DMS53 treated with DMSO at 0.1 percent for 48 hours (cell line): ENCODE data around the gene NEAT1.
"Not testable (repeated sequence)": the region's sequence is repeated elsewhere in the genome, so short reads cannot be mapped to it uniquely, and the experiment has no call there.

Experiments used
- DNase-seq: peaks from one replicate; lab custom pipeline; 2025; ENCODE audit not compliant: unreplicated experiment; lab: John Stamatoyannopoulos, UW

NEAT1 gene

GRCh38 chr11:65404638-65405339, 17.8 kb upstream of the NEAT1 start:
- no peak for DNase-seq

- no peak for DNase-seq
Measured at GRCh38 chr11:65410936-65411680, 11.5 kb upstream of the NEAT1 start.

DNA sequence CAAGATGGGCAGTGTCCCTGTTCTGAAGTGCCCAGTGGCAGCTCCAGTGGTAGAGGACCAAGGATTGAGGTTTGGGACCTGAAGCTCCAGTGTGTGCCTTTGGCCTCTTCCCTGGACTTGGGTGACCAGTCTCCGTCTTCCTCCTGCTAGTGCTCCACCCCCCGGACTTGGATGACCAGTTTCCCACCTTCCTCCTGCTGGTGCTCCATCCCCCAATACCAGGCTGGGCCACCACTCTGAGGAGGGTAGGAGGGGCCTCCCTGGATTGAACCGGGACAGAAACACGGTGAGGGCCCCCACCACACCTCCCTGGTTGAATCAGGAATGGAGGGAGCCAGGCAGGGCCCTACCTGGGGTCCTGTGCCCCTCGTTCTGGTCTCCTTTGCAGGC, 10.9 kb upstream of the NEAT1 start:
- DNase-seq: no peak

GRCh38 chr11:65412271-65413076, 10.1 kb upstream of the NEAT1 start:
- DNase-seq: no peak

- not testable (repeated sequence) for DNase-seq
Measured at GRCh38 chr11:65413077-65413664, 9.4 kb upstream of the NEAT1 start.

- peak; percentile 74 for DNase-seq
Measured at GRCh38 chr11:65414776-65415498, 7.7 kb upstream of the NEAT1 start.

DNA sequence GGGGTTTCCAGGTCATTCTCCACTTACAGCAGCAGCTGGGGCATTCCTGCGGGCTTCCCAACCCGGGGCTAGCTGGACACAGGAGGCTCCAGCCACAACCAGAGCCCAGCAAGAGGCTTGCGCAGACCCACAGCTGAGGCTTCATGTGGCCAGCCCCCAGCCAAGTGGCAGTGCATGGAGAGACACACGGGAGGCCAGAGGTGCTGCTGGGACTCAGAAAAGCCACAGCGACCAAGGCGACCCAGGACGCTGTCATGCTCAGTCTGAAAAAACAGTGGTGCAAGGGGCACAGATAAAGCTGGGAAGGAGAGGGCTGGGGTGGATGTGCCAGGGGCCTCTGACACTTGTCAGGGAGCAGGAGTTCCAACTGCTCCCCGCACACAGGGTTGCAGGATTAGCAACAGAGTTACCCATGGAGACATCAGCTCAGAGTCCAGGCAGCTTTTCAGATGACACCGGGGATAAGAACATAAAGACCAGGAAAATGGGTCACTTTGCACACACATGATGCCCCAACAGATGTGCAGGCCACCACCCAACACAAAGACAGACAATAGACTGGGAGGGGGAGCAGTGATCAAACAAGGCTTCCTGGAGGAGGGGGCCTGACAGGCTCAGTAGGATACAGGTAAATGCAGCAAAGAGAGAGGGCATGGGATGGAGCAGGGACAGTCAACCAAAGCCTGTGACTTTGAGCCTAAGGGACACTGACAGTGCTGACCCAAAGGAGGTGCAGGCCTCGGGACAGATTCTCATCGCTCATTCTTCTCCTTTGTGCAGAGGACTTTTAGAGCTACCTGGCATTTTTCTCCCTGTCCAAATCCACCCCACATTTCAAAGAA, 6.9 kb upstream of the NEAT1 start:
- DNase-seq: no peak

GRCh38 chr11:65416341-65416824, 6.2 kb upstream of the NEAT1 start:
- peak; percentile 74 for DNase-seq

DNA sequence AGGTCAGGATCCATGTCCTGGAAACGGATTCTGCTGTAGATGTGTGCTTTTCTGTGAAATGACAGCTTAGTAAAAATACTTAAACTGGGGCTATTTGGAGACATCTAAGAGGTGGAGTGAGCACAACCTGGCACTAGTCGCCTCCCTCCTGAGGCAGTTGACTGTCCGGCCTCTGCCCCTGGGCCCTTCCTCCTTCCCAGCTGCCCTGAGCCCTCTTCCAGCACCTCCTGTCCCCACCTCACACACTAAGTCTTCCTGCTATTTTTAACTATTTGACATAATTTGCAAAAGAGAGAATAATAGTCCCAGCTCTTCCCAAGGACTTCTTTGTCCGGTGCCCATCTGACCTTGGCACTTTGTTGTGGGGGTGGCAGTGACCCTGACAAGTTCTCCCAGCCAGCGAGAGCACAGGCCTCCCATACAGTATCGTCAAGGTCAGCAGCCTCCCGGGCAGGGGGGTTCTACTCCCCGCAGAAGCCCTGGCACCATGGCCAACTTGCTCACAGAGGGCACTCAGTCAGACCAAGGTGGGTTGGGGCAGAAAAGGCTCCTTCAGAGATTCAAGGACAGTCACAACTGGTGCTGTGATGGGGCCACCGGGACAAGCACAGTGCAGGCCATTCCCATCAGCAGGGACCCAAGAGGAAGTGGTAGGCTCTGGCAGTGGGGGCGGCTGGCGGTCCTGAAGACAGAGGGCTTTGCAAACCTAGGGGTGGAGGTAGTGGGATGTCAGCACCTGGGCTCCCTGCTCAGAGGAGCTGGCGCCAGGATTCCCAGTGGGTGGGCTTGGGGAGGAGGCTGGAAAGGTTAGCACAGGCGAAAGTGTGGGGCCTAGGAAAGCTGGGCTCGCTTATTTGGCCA, 5.5 kb upstream of the NEAT1 start:
- no peak for DNase-seq

- no peak for DNase-seq
Measured at GRCh38 chr11:65417702-65418430, 4.7 kb upstream of the NEAT1 start.

DNA sequence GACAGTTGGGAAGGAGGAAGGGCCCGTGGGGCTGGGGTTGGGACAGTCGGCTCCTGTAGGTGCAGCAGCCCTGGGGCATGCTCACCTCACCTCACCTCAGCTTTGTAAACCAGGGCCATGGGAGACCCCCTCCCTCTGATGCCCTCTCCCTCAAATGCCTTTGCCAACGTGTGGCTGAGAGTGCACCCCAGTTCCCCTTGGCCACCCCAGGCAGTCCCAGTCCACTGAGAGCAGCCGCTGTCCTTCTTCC, 4.2 kb upstream of the NEAT1 start:
- no peak for DNase-seq

- DNase-seq: peak; percentile 98
Measured at GRCh38 chr11:65418681-65419459, 3.7 kb upstream of the NEAT1 start.

DNA sequence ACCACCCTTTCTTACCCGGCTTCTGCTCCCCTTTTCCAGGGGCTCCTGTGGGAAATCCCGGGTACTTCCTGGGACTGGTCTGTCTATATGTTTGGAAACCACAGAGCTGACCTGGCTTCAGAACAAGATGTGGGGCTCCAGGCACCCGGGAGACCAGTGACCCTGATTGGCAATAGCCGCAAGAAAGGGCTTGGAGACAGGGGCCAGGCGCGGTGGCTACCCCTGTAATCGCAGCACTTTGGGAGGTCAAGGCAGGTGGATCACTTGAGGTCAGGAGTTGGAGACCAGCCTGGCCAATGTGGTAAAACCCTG, 3.2 kb upstream of the NEAT1 start:
- no peak for DNase-seq

- DNase-seq: peak; percentile 87
Measured at GRCh38 chr11:65419772-65420481, 2.7 kb upstream of the NEAT1 start.

DNA sequence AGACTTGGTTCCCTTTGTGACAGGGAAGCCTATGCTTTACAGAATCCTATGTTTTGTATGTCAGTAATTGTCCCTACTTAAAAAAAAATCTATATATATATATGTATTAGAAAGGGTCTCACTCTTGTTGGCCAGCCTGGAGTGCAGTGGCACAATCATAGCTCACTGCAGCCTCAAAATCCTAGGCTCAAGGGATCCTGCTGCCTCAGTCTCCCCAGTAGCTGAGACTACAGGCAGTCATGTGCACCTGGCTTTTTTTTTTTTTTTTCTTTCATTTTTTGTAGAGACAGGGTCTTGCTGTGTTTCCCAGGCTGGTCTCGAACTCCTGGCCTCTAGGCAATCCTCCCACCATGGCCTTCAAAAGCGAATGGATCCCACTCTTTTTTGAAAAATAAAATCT, 2.1 kb upstream of the NEAT1 start:
- DNase-seq: no peak

DNA sequence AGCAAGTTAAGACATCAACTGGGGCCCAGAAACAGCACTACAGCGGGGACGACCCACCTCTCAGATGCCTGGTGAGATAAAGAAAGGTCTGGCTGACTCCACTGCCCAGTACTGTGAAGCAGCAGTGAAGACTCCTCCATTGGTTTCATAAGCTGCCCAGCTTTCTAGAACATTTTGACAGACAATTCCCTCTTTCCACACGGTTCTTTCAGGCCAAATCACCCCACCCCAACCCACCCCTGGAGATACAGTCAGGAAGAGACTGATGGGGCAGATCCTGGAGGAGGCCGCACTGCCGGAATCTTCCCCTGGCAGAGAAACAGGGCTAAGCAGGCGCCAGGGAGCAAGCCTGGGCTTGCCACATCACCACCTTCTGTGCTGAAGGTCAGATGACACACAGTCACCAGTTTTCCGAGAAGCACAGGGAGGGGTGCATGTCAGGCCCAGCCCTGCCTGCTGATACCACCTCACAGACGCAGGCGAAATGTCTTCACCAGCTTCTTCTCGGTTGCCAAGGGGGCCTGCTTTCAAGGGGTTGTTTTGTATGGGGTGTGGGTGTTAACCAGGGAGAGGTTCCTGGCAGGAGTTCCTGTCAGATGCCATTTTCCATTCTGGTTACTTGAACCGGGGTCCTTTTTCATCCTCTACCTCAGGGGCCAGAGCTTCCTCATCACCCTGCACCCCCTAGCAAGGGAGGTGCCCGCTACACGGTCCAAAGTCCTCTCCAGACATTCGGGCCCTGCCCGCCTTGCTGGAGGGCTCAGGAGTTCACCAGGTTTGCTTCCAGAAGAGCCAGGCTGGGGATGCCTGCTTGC, 1.4 kb upstream of the NEAT1 start:
- peak; percentile 93 for DNase-seq
